ENCODE data around the gene VSX2. TPM values are rescaled to one million over a fixed set of nuclear protein-coding genes. Genes with fewer than 3 reads are reported as not detected.

Gene VSX2
- total and polyA plus RNA-seq, 2 donors (not counting 1 experiment from before 2014, with no cell fraction given), result not detected

- H3K4me1 Mint-ChIP-seq, result peaks cover 20% of the 10 kb centered on the region
- intact Hi-C loops (cut with micrococcal nuclease), result no loop called here
- WGBS (ENCODE audit: insufficient coverage), result 70% methylated on average over 5 of the region's 7 CpGs
- H3K27me3 ChIP-seq (replicated peaks in 1 of 4; ENCODE audit: control extremely low read depth in 1 of 4, control insufficient read depth in 3 of 4, insufficient read depth in 4 of 4, low read length in 3 of 4), result peaks cover 2 to 73% (median 44%) of the 10 kb centered on the region in 4 experiments
- no peaks in the 10 kb centered on the region for H4K20me1 ChIP-seq (ENCODE audit: control insufficient read depth, insufficient read depth, low read length, poor library complexity, severe bottlenecking)
- CTCF ChIA-PET, result interaction anchor here (1.2 to 1.8 kb wide), 3 partner anchors 9 to 133 kb away, joined by 3 to 10 read pairs (median 4); no protein-coding TSS in a partner anchor
- H2AFZ ChIP-seq (ENCODE audit: insufficient read depth, low read depth, low read length, poor library complexity, severe bottlenecking), result no peak overlapping the region
- H3K36me3 ChIP-seq (replicated peaks in 1 of 2; ENCODE audit: control extremely low read depth in 1 of 2, control insufficient read depth in 1 of 2, extremely low read depth in 1 of 2, insufficient read depth in 2 of 2, low read length in 1 of 2), result no peaks in the 10 kb centered on the region
- no peaks in the 10 kb centered on the region for H3K79me2 ChIP-seq (ENCODE audit: control insufficient read depth, insufficient read depth, low read length)
- ATAC-seq (ENCODE audit: low read depth) (no peak), DNase-seq (no peak)
- H3K9me3 ChIP-seq (ENCODE audit: control extremely low read depth in 1 of 3, control insufficient read depth in 2 of 3, insufficient read depth in 1 of 3, low read length in 2 of 3), result peaks cover 0 to 15% (median 0%) of the 10 kb centered on the region in 3 donors
- POLR2A ChIA-PET, result no interaction called here
- no peak overlapping the region for H3K4me3 Mint-ChIP-seq
- no peak overlapping the region for H3K4me2 ChIP-seq (replicated peaks; ENCODE audit: low read depth, low read length, poor library complexity, severe bottlenecking)
- H3K9me3 Mint-ChIP-seq (ENCODE audit: insufficient read depth), result no peaks in the 10 kb centered on the region
- no peak overlapping the region for H3K27ac ChIP-seq (ENCODE audit: low read length in 2 of 2)
- peaks cover 20 to 25% of the 10 kb centered on the region in 2 donors for H3K4me1 ChIP-seq (ENCODE audit: control insufficient read depth in 2 of 2, insufficient read depth in 2 of 2, low read length in 2 of 2)
- H3K27me3 Mint-ChIP-seq, result peaks cover 69% of the 10 kb centered on the region
- no peak overlapping the region for H3K9ac ChIP-seq (ENCODE audit: low read length)
- H3K27ac Mint-ChIP-seq, result no peak overlapping the region
- no peak overlapping the region for H3K4me3 ChIP-seq (ENCODE audit: control extremely low read depth in 1 of 5, extremely low read depth in 1 of 5, insufficient read depth in 1 of 5, low read depth in 2 of 5, low read length in 4 of 5)
- TF ChIP-seq CTCF (IDR thresholded peaks at IDR 0.05) (no peak), EZH2 (IDR thresholded peaks at IDR 0.05; ENCODE audit: borderline replicate concordance, insufficient read depth, low read depth, low read length, poor library complexity, severe bottlenecking) (no peak)
Measured at GRCh38 chr14:74245292-74245691, 6.0 kb downstream of the VSX2 start.

GRCh38 chr14:74246542-74246941, 7.3 kb downstream of the VSX2 start:
- H3K4me1 ChIP-seq (ENCODE audit: control insufficient read depth in 2 of 2, insufficient read depth in 2 of 2, low read length in 2 of 2), result peaks cover 10 to 15% of the 10 kb centered on the region in 2 donors
- POLR2A ChIA-PET, result no interaction called here
- no peak for DNase-seq
- no peaks in the 10 kb centered on the region for H3K79me2 ChIP-seq (ENCODE audit: control insufficient read depth, insufficient read depth, low read length)
- no peak overlapping the region for H3K27ac Mint-ChIP-seq
- H3K27ac ChIP-seq (ENCODE audit: low read length in 2 of 2), result no peak overlapping the region
- H3K9me3 Mint-ChIP-seq (ENCODE audit: insufficient read depth), result no peaks in the 10 kb centered on the region
- 96% methylated on average over 8 of the region's 8 CpGs for WGBS (ENCODE audit: insufficient coverage)
- H3K4me3 Mint-ChIP-seq, result no peak overlapping the region
- intact Hi-C loops (cut with micrococcal nuclease), result no loop called here
- TF ChIP-seq CTCF (IDR thresholded peaks at IDR 0.05) (no peak), EZH2 (IDR thresholded peaks at IDR 0.05; ENCODE audit: borderline replicate concordance, insufficient read depth, low read depth, low read length, poor library complexity, severe bottlenecking) (no peak)
- H4K20me1 ChIP-seq (ENCODE audit: control insufficient read depth, insufficient read depth, low read length, poor library complexity, severe bottlenecking), result no peaks in the 10 kb centered on the region
- CTCF ChIA-PET, result interaction anchor here (1.0 to 1.8 kb wide), 4 partner anchors 8 to 134 kb away, joined by 3 to 10 read pairs (median 4); no protein-coding TSS in a partner anchor
- no peak overlapping the region for H3K4me2 ChIP-seq (replicated peaks; ENCODE audit: low read depth, low read length, poor library complexity, severe bottlenecking)
- H3K27me3 Mint-ChIP-seq, result peaks cover 73% of the 10 kb centered on the region
- H3K4me3 ChIP-seq (ENCODE audit: control extremely low read depth in 1 of 5, extremely low read depth in 1 of 5, insufficient read depth in 1 of 5, low read depth in 2 of 5, low read length in 4 of 5), result no peak overlapping the region
- peaks cover 0 to 4% (median 0%) of the 10 kb centered on the region in 3 donors for H3K9me3 ChIP-seq (ENCODE audit: control extremely low read depth in 1 of 3, control insufficient read depth in 2 of 3, insufficient read depth in 1 of 3, low read length in 2 of 3)
- H3K36me3 ChIP-seq (replicated peaks in 1 of 2; ENCODE audit: control extremely low read depth in 1 of 2, control insufficient read depth in 1 of 2, extremely low read depth in 1 of 2, insufficient read depth in 2 of 2, low read length in 1 of 2), result no peaks in the 10 kb centered on the region
- H3K27me3 ChIP-seq (replicated peaks in 1 of 4; ENCODE audit: control extremely low read depth in 1 of 4, control insufficient read depth in 3 of 4, insufficient read depth in 4 of 4, low read length in 3 of 4), result peaks cover 2 to 65% (median 37%) of the 10 kb centered on the region in 4 experiments
- ATAC-seq (ENCODE audit: low read depth), result no peak
- no peak overlapping the region for H2AFZ ChIP-seq (ENCODE audit: insufficient read depth, low read depth, low read length, poor library complexity, severe bottlenecking)
- H3K9ac ChIP-seq (ENCODE audit: low read length), result no peak overlapping the region
- peaks cover 12% of the 10 kb centered on the region for H3K4me1 Mint-ChIP-seq
